Heart right ventricle (tissue), 16 donors: ENCODE results near the gene NPB. TPM values are rescaled to one million over a fixed set of nuclear protein-coding genes. Genes with fewer than 3 reads are reported as not detected.

Experiments
- ATAC-seq, 8 donors: fragments of 200-7000 bp; cut with Tn5 transposase; one replicate each; pipeline ENCODE4 v1.9.1; 2020; ENCODE audit warnings: mild to moderate bottlenecking in 8 of 8, moderate library complexity in 8 of 8, moderate number of reproducible peaks in 1 of 8
- DNase-seq, 2 donors: peaks; one replicate each; pipeline ENCODE4 v3.0.0-alpha.2; 2020
- H3K27ac ChIP-seq, 10 donors: fragments of 200-600 bp; sonication (generic) in 2 of 10; one replicate each; pipeline versions ENCODE4 v1.5.0 to v1.8.0; 2020 to 2022; ENCODE audit warnings: mild to moderate bottlenecking in 3 of 10
- H3K27me3 ChIP-seq, 7 donors: fragments of 200-600 bp; one replicate each; pipeline ENCODE4 v1.8.0; 2021 to 2022; ENCODE audit warnings: mild to moderate bottlenecking in 2 of 7
- H3K36me3 ChIP-seq, 9 donors: fragments of 200-600 bp; sonication (generic) in 1 of 9; one replicate each; pipeline versions ENCODE4 v1.5.0 to v1.8.0; 2020 to 2022; ENCODE audit warnings: mild to moderate bottlenecking in 2 of 9
- H3K4me1 ChIP-seq, 9 donors: fragments of 200-600 bp; sonication (generic) in 1 of 9; one replicate each; pipeline versions ENCODE4 v1.5.0 to v1.8.0; 2020 to 2022; ENCODE audit warnings: mild to moderate bottlenecking in 4 of 9
- H3K4me3 ChIP-seq, 10 donors: fragments of 200-600 bp; sonication (generic) in 2 of 10; one replicate each; pipeline versions ENCODE4 v1.5.0 to v1.8.0; 2020 to 2022; ENCODE audit warnings: mild to moderate bottlenecking in 7 of 10, moderate library complexity in 2 of 10
- H3K9me3 ChIP-seq, 11 donors: fragments of 200-600 bp in 10 of 11; sonication (generic) in 2 of 11; one replicate each; pipeline versions ENCODE4 v1.5.0 to v1.8.0; 2013 to 2022; ENCODE audit warnings: mild to moderate bottlenecking in 2 of 11, control low read depth in 1 of 11, moderate library complexity in 1 of 11
- CTCF ChIP-seq, 9 donors: fragments of 200-600 bp; sonication (generic) in 2 of 9; IDR thresholded peaks; one replicate each; pipeline versions ENCODE4 v1.5.0 to v1.8.0; 2021 to 2022; ENCODE audit warnings: antibody characterized with exemption in 9 of 9, mild to moderate bottlenecking in 5 of 9, moderate library complexity in 1 of 9
- WGBS, 2 donors: extraction: QIAGEN DNeasy Blood & Tissue Kit; methylation state at CpG; one replicate each; pipeline ENCODE4 v1.1.7; 2013; ENCODE audit warnings: inconsistent platforms in 1 of 2; 5-methylcytosine and 5-hydroxymethylcytosine counted together
- intact Hi-C, 10 donors: fragments of 100-400 bp; cut with DNase I; formaldehyde crosslinking; loops; one replicate each; pipeline versions ENCODE4 v1.11.1 to v1.14.2; 2022
- polyA plus RNA-seq, 2 donors: library from polyadenylated mRNA; stranded (reverse); fragments of 200-250 nt; gene quantifications; one replicate each; pipeline ENCODE4 v1.2.3, GENCODE V29; 2013
- total RNA-seq, 10 donors: library from RNA; stranded (reverse); fragmentation: NEBNext Ultra II Directional in 3 of 10; extraction: Animal tissue kit (Norgen Biotek cat#: 25700) in 3 of 10; gene quantifications; one replicate each; pipeline versions ENCODE4 v1.2.1 to v1.2.4, GENCODE V29; 2021 to 2023
- donor health status: Arrhythmogenic right ventricular cardiomyopathy.
- donor health status: ischemic (EF 13 %, LVEDD 7.1; RV severe dilation, severe dysfunction).
- donor health status: healthy with polysubstance abuse.
- donor health status: DM: no; HTN: yes; CAD: no.
- donor health status: DM: no; HTN: no; CAD: no.
- donor health status: ischemic (EF 25% LVEDD 6.9; RV normal size, moderate dysfunction).
- donor health status: ischemic (EF 25% LVEDD 5.7; RV mildly dilated, moderate dysfunction).
- donor health status: healthy.
- donor health status: DM: yes; HTN: yes; CAD: no.
- donor health status: Ischemic cardiomyopathy.
- donor health status: ischemic (EF 35%, LVEDD 5.7; RV mildly dilated, moderate dysfunction).
- donor health status: nonischemic (EF 11% LVEDD 7.7; RV severe dilation, severe dysfunction).
- donor health status: DM: yes; HTN: yes; CAD: no.
- donor health status: PGD.
- donor health status: ischemic (EF 29% LVEDD 5.4; RV normal size, mild dysfunction).
- donor health status: nonischemic (EF 23%, LVEDD 6.1; RV moderate dilation, normal function).

Gene NPB
- total and polyA plus RNA-seq, 12 donors: 0.13 to 0.83 (median 0.42) TPM

GRCh38 chr17:81933178-81933699 lies 31.2 kb downstream of the NPB start:
- Histone ChIP-seq H3K4me1 (peaks cover 9 to 23% (median 18%) of the 10 kb centered on the region in 9 donors), H3K27ac (no peak overlapping the region), H3K36me3 (no peaks in the 10 kb centered on the region), H3K27me3 (peaks cover 0 to 37% (median 4%) of the 10 kb centered on the region in 7 donors), H3K4me3 (no peak overlapping the region), H3K9me3 (no peaks in the 10 kb centered on the region)
- DNase-seq (no peak), ATAC-seq (no peak)
- intact Hi-C loops: no loop called here
- 89 to 92% methylated on average over 14 of the region's 14 CpGs for WGBS, 2 donors
- no peak for TF ChIP-seq CTCF (IDR thresholded peaks at IDR 0.05)

- 88 to 91% methylated on average over 23 of the region's 23 CpGs for WGBS, 2 donors
- H3K4me3 ChIP-seq: no peak overlapping the region
- H3K36me3 ChIP-seq: no peaks in the 10 kb centered on the region
- H3K27me3 ChIP-seq: peaks cover 0 to 27% (median 0%) of the 10 kb centered on the region in 7 donors
- H3K9me3 ChIP-seq: no peaks in the 10 kb centered on the region
- H3K27ac ChIP-seq: no peak overlapping the region
- intact Hi-C loops: no loop called here
- peaks cover 6 to 24% (median 16%) of the 10 kb centered on the region in 9 donors for H3K4me1 ChIP-seq
- TF ChIP-seq CTCF (IDR thresholded peaks at IDR 0.05): no peak
- ATAC-seq (no peak), DNase-seq (no peak)
Measured at GRCh38 chr17:81934098-81934757, 32.2 kb downstream of the NPB start.

GRCh38 chr17:81934850-81935708 lies 33.0 kb downstream of the NPB start:
- Histone ChIP-seq H3K9me3 (no peaks in the 10 kb centered on the region), H3K36me3 (no peaks in the 10 kb centered on the region), H3K27ac (no peak overlapping the region), H3K4me3 (no peak overlapping the region), H3K4me1 (peaks cover 6 to 32% (median 19%) of the 10 kb centered on the region in 9 donors), H3K27me3 (peaks cover 0 to 29% (median 2%) of the 10 kb centered on the region in 7 donors)
- WGBS, 2 donors: 93 to 94% methylated on average over 38 of the region's 38 CpGs
- DNase-seq: no peak
- no peak for ATAC-seq
- intact Hi-C loops: no loop called here
- TF ChIP-seq CTCF (IDR thresholded peaks at IDR 0.05): no peak

GRCh38 chr17:81935709-81936084 lies 33.7 kb downstream of the NPB start:
- ATAC-seq (no peak), DNase-seq (no peak)
- H3K4me3 ChIP-seq: no peak overlapping the region
- H3K27me3 ChIP-seq: peaks cover 0 to 24% (median 2%) of the 10 kb centered on the region in 7 donors
- no peaks in the 10 kb centered on the region for H3K9me3 ChIP-seq
- H3K4me1 ChIP-seq: peaks cover 12 to 38% (median 23%) of the 10 kb centered on the region in 9 donors
- WGBS, 2 donors: 89 to 94% methylated on average over 6 of the region's 6 CpGs
- no peak for TF ChIP-seq CTCF (IDR thresholded peaks at IDR 0.05)
- no peaks in the 10 kb centered on the region for H3K36me3 ChIP-seq
- H3K27ac ChIP-seq: no peak overlapping the region
- intact Hi-C loops: no loop called here
